ENCODE data around the gene HJV. TPM values are rescaled to one million over a fixed set of nuclear protein-coding genes. Genes with fewer than 3 reads are reported as not detected.

The HJV gene
- total and polyA plus RNA-seq, 2 of the 13 experiments (the other 11 are each of a cell fraction or from before 2014, with no cell fraction given): 0.18 TPM; not detected in 1

GRCh38 chr1:145994391-145995120, 27.0 kb downstream of the HJV start (continued):
- no peak for TF ChIP-seq ZNF740 (CRISPR knock-in tag; IDR thresholded peaks at IDR 0.05)
- TF ChIP-seq, protein P1, sequence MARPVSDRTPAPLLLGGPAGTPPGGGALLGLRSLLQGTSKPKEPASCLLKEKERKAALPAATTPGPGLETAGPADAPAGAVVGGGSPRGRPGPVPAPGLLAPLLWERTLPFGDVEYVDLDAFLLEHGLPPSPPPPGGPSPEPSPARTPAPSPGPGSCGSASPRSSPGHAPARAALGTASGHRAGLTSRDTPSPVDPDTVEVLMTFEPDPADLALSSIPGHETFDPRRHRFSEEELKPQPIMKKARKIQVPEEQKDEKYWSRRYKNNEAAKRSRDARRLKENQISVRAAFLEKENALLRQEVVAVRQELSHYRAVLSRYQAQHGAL (CRISPR knock-in tag; IDR thresholded peaks at IDR 0.05; ENCODE audit: not compliant biosample characterization): no peak
- TF ChIP-seq FOXO1 (CRISPR knock-in tag; IDR thresholded peaks at IDR 0.05): no peak
- TF ChIP-seq ZNF101 (CRISPR knock-in tag; IDR thresholded peaks at IDR 0.05; ENCODE audit: borderline replicate concordance, low read depth): no peak
- TF ChIP-seq HDAC6 (IDR thresholded peaks at IDR 0.05; ENCODE audit: low read depth, low read length): 0 out of 2 replicates have a peak, but pooled peaks have one; percentile 6
- no peak for TF ChIP-seq ZNF451 (CRISPR knock-in tag; IDR thresholded peaks at IDR 0.05)
- no peak for TF ChIP-seq KLF15 (CRISPR knock-in tag; IDR thresholded peaks at IDR 0.05; ENCODE audit: borderline replicate concordance)
- TF ChIP-seq ZNF496 (CRISPR knock-in tag; IDR thresholded peaks at IDR 0.05; ENCODE audit: insufficient replicate concordance): no peak
- no peak for TF ChIP-seq ZNF431 (CRISPR knock-in tag; IDR thresholded peaks at IDR 0.05; ENCODE audit: borderline replicate concordance, low read depth)
- no peak for TF ChIP-seq KDM5A (IDR thresholded peaks at IDR 0.05; ENCODE audit: borderline replicate concordance, low read length)
- TF ChIP-seq U2AF2 (IDR thresholded peaks at IDR 0.05; ENCODE audit: low read depth, low read length): no peak
- no peak for TF ChIP-seq ZNF207 (IDR thresholded peaks at IDR 0.05; ENCODE audit: borderline replicate concordance)
- no peak for TF ChIP-seq FOXK2 (IDR thresholded peaks at IDR 0.05)
- no peak for TF ChIP-seq PCBP2 (optimal IDR thresholded peaks at IDR 0.05; ENCODE audit: low read depth, low read length, poor library complexity, severe bottlenecking)
- TF ChIP-seq, protein P2, sequence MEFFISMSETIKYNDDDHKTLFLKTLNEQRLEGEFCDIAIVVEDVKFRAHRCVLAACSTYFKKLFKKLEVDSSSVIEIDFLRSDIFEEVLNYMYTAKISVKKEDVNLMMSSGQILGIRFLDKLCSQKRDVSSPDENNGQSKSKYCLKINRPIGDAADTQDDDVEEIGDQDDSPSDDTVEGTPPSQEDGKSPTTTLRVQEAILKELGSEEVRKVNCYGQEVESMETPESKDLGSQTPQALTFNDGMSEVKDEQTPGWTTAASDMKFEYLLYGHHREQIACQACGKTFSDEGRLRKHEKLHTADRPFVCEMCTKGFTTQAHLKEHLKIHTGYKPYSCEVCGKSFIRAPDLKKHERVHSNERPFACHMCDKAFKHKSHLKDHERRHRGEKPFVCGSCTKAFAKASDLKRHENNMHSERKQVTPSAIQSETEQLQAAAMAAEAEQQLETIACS (CRISPR knock-in tag; IDR thresholded peaks at IDR 0.05): no peak
- TF ChIP-seq HNRNPH1 (optimal IDR thresholded peaks at IDR 0.05; ENCODE audit: low read depth, low read length): no peak
- TF ChIP-seq SSRP1 (CRISPR knock-in tag; IDR thresholded peaks at IDR 0.05): peak; percentile 15; the same call in 1 of the 2 replicates
- TF ChIP-seq ZBTB38 (CRISPR knock-in tag; IDR thresholded peaks at IDR 0.05): peak; percentile 46; the same call in 1 of the 2 replicates
- TF ChIP-seq ZNF773 (CRISPR knock-in tag; IDR thresholded peaks at IDR 0.05; ENCODE audit: borderline replicate concordance): no peak
- TF ChIP-seq ZBTB25 (CRISPR knock-in tag; IDR thresholded peaks at IDR 0.05): no peak
- no peak for TF ChIP-seq SETDB1 (CRISPR knock-in tag; IDR thresholded peaks at IDR 0.05; ENCODE audit: borderline replicate concordance)
- TF ChIP-seq MZF1 (CRISPR knock-in tag; IDR thresholded peaks at IDR 0.05; ENCODE audit: borderline replicate concordance): no peak
- no peak for TF ChIP-seq PREB (CRISPR knock-in tag; IDR thresholded peaks at IDR 0.05)
- TF ChIP-seq NFE2 (CRISPR knock-in tag; IDR thresholded peaks at IDR 0.05): no peak
- no peak for TF ChIP-seq KDM4B (CRISPR knock-in tag; IDR thresholded peaks at IDR 0.05)
- TF ChIP-seq IRX3 (CRISPR knock-in tag; IDR thresholded peaks at IDR 0.05; ENCODE audit: borderline replicate concordance, low read depth): no peak
- TF ChIP-seq ZNF30 (CRISPR knock-in tag; IDR thresholded peaks at IDR 0.05): no peak
